Kidney (tissue), 14 donors: ENCODE results near the gene MUCL1. TPM values are rescaled to one million over a fixed set of nuclear protein-coding genes. Genes with fewer than 3 reads are reported as not detected.

Source experiments
- DNase-seq, 5 donors: peaks; one replicate each; pipeline ENCODE4 v3.0.0-alpha.2; 2013 to 2020
- FAIRE-seq: peaks from 2 replicates; lab custom pipeline; 2012; peaks lifted over from hg19 to GRCh38; lab: Jason Lieb, UNC
- H3K27ac ChIP-seq, 2 donors: one replicate each; pipeline ENCODE4 v1.7.0; 2013; ENCODE audit warnings: low read depth in 2 of 2, low read length in 2 of 2, inconsistent platforms in 1 of 2
- H3K27me3 ChIP-seq: one replicate; pipeline ENCODE4 v1.7.1; 2013; ENCODE audit warnings: low read length, inconsistent platforms; ENCODE audit not compliant: control insufficient read depth, insufficient read depth
- H3K36me3 ChIP-seq, 3 donors: one replicate each; pipeline versions ENCODE4 v1.7.0 to v1.7.1; 2013; ENCODE audit warnings: low read length in 3 of 3, control low read depth in 1 of 3, inconsistent platforms in 1 of 3; ENCODE audit not compliant: insufficient read depth in 3 of 3, control insufficient read depth in 2 of 3
- H3K4me1 ChIP-seq, 3 donors: one replicate each; pipeline versions ENCODE4 v1.7.0 to v1.7.1; 2013; ENCODE audit warnings: low read length in 3 of 3, inconsistent platforms in 1 of 3, low read depth in 1 of 3; ENCODE audit not compliant: control insufficient read depth in 2 of 3, insufficient read depth in 2 of 3
- H3K4me3 ChIP-seq, 3 donors: one replicate each; pipeline versions ENCODE4 v1.7.0 to v1.8.1; 2013; ENCODE audit warnings: low read length in 3 of 3, control low read depth in 1 of 3, inconsistent platforms in 1 of 3
- H3K9ac ChIP-seq, 3 donors: one replicate each; pipeline versions ENCODE4 v1.7.0 to v1.7.1; 2013; ENCODE audit warnings: low read length in 3 of 3, control low read depth in 1 of 3, inconsistent platforms in 1 of 3
- H3K9me3 ChIP-seq, 3 donors: one replicate each; pipeline versions ENCODE4 v1.7.0 to v1.7.1; 2013; ENCODE audit warnings: low read length in 3 of 3, control low read depth in 1 of 3, inconsistent platforms in 1 of 3; ENCODE audit not compliant: control insufficient read depth in 2 of 3, insufficient read depth in 1 of 3
- intact Hi-C: fragments of 100-400 bp; cut with DNase I; formaldehyde crosslinking; loops from one replicate; pipeline ENCODE4 v1.11.1; 2022
- polyA plus RNA-seq: library from polyadenylated mRNA; stranded (reverse); fragments of 350-450 nt; fragmentation: Illumina TruSeq; extraction: RNeasy Lipid Tissue Mini Kit (QIAGEN cat#74804); gene quantifications from one replicate; pipeline ENCODE4 v1.2.3, GENCODE V29; 2014; ENCODE audit warnings: low read depth, low replicate concordance; ENCODE audit not compliant: insufficient read depth
- total RNA-seq: library from RNA; stranded (reverse); fragmentation: NEBNext Ultra II Directional; extraction: Animal tissue kit (Norgen Biotek cat#: 25700); gene quantifications from one replicate; pipeline ENCODE4 v1.2.1, GENCODE V29; 2021
- TF ChIP-seq, protein P1 (sequence below): IDR thresholded peaks from 3 replicates; pipeline ENCODE4 v1.5.1; 2012; ENCODE audit warnings: mild to moderate bottlenecking, moderate library complexity, borderline replicate concordance; ENCODE audit not compliant: insufficient read depth; ENCODE audit errors: extremely low read depth
- donor health status: control.
- donor health status: control.
- donor health status: control.
- donor health status: control.
- donor health status: control.
- donor health status: DM: yes; HTN: yes; CAD: no.
- donor health status: Normal renal cell carcinoma (clear cell type).

The MUCL1 gene
- total and polyA plus RNA-seq, 2 donors from 2014 or later: not detected

DNA sequence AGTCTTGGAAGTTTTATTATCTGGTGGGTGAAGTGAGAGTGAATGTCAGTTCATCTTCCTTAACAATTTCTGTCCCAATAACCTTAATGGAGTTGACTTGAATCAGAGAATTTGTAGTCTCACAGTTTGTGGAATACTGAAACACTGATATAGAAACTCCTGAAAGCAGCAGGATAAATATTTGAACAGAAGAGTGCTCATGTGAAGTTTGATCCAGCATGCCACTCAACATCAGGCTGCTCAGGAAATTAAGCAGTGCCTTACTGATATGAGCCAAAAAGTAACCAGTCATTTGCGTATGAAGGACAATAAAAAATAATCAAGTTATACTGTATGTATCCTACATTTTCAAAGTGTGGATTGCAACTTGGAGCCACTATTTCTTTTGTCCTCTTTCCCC lies 15.7 kb downstream of the MUCL1 start:
- no peaks in the 10 kb centered on the region for H3K4me1 ChIP-seq
- no peaks in the 10 kb centered on the region for H3K9me3 ChIP-seq
- no peak overlapping the region for H3K4me3 ChIP-seq
- TF ChIP-seq, protein P1, sequence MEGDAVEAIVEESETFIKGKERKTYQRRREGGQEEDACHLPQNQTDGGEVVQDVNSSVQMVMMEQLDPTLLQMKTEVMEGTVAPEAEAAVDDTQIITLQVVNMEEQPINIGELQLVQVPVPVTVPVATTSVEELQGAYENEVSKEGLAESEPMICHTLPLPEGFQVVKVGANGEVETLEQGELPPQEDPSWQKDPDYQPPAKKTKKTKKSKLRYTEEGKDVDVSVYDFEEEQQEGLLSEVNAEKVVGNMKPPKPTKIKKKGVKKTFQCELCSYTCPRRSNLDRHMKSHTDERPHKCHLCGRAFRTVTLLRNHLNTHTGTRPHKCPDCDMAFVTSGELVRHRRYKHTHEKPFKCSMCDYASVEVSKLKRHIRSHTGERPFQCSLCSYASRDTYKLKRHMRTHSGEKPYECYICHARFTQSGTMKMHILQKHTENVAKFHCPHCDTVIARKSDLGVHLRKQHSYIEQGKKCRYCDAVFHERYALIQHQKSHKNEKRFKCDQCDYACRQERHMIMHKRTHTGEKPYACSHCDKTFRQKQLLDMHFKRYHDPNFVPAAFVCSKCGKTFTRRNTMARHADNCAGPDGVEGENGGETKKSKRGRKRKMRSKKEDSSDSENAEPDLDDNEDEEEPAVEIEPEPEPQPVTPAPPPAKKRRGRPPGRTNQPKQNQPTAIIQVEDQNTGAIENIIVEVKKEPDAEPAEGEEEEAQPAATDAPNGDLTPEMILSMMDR: no peak
- no peak overlapping the region for H3K27ac ChIP-seq
- no peaks in the 10 kb centered on the region for H3K27me3 ChIP-seq
- intact Hi-C loops: no loop called here
- H3K36me3 ChIP-seq: no peaks in the 10 kb centered on the region
- H3K9ac ChIP-seq: no peak overlapping the region
- DNase-seq: no peak
- no peak for FAIRE-seq

DNA sequence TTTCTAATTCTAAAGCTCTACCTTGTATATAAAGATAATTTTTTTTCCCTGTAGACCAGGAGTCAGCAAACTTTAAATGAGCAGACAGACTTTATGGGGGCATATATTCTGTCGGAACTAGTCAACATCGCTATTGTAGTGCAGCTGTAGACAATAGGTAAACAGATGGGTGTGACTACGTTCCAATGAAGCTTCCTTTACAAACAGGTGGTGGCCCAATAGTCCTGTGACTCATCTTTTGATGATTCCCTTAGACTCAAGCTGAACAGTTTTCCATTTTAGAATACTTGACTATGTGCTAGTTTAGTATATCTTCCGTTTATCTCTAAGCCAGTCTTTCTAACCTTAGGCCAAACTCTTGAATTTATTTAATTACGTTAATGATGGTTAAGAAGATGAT lies 16.3 kb downstream of the MUCL1 start:
- no peaks in the 10 kb centered on the region for H3K4me1 ChIP-seq
- H3K36me3 ChIP-seq: no peaks in the 10 kb centered on the region
- FAIRE-seq (no peak), DNase-seq (no peak)
- no peaks in the 10 kb centered on the region for H3K27me3 ChIP-seq
- no peak overlapping the region for H3K4me3 ChIP-seq
- intact Hi-C loops: no loop called here
- TF ChIP-seq, protein P1: no peak
- H3K9me3 ChIP-seq: no peaks in the 10 kb centered on the region
- H3K9ac ChIP-seq: no peak overlapping the region
- H3K27ac ChIP-seq: no peak overlapping the region

DNA sequence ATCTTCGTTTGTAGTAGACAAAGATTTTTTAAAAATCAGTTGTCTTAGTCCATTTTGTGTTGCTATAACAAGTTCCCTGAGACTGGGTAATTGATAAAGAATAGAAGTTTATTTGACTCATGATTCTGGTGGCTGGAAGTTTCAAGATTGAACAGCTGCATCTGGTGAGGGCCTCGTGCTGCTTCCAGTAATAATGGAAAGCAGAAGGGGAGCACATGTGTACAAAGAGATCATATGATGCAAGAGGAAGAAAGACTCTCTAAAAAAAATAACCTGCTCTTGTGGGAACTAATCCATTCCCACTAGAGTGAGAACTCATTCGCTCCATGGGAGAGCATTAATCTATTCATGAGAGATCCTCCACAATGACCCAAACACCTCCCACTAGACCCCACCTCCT lies 24.8 kb downstream of the MUCL1 start:
- Histone ChIP-seq H3K9ac (no peak overlapping the region), H3K36me3 (no peaks in the 10 kb centered on the region), H3K4me3 (no peak overlapping the region), H3K27me3 (no peaks in the 10 kb centered on the region), H3K4me1 (no peaks in the 10 kb centered on the region), H3K9me3 (no peaks in the 10 kb centered on the region), H3K27ac (no peak overlapping the region)
- intact Hi-C loops: no loop called here
- FAIRE-seq: no peak
- no peak for DNase-seq
- TF ChIP-seq, protein P1: no peak

DNA sequence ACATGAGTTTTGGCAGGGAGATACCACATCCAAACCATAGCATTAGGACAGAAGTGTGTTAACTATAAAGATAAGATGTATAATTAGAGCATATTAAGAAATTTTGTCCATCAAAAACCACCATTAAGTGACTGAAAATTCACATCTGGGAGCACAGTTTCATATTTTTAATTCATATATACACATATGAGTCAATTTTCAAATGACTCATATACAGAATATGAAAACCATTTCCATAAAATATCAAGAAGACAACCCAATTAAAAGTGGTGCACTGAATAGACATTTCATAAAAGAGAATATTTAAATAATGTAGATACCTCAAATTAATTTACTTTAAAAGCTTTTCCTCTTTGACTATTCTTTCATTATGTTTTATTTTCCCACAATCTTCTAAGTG lies 25.3 kb downstream of the MUCL1 start:
- intact Hi-C loops: no loop called here

More for the DNA sequence above, 25.3 kb downstream of the MUCL1 start:
- Histone ChIP-seq H3K4me3 (no peak overlapping the region), H3K9me3 (no peaks in the 10 kb centered on the region), H3K27ac (no peak overlapping the region), H3K36me3 (no peaks in the 10 kb centered on the region), H3K4me1 (no peaks in the 10 kb centered on the region), H3K27me3 (no peaks in the 10 kb centered on the region), H3K9ac (no peak overlapping the region)
- TF ChIP-seq, protein P1: no peak
- DNase-seq (no peak), FAIRE-seq (no peak)
